K562 (cell line): ENCODE measurements around the gene DNAH10.

Experiments used
- CHCHD3 ChIP-seq: fragments of 250-450 bp; sonication (Bioruptor Pico); IDR thresholded peaks from 2 replicates; pipeline ENCODE4 v2.1.2; 2022; ENCODE audit warnings: mild to moderate bottlenecking
- RBM39 ChIP-seq: fragments of 200-400 bp; formaldehyde crosslinking; optimal IDR thresholded peaks from 2 replicates; pipeline ENCODE3; 2018; ENCODE audit warnings: low read depth, low read length
- SP1 ChIP-seq: sonication (generic); formaldehyde crosslinking; IDR thresholded peaks from 2 replicates; pipeline ENCODE4 v1.8.1; 2022; ENCODE audit warnings: mild to moderate bottlenecking, missing genetic modification reagents
- TCF7 ChIP-seq: sonication (generic); IDR thresholded peaks from 2 replicates; pipeline ENCODE4 v1.6.1; 2016; ENCODE audit warnings: antibody characterized with exemption, borderline replicate concordance
- ZSCAN29 ChIP-seq: fragments of 450-650 bp; IDR thresholded peaks from 2 replicates; pipeline ENCODE4 v1.6.1; 2017

DNA sequence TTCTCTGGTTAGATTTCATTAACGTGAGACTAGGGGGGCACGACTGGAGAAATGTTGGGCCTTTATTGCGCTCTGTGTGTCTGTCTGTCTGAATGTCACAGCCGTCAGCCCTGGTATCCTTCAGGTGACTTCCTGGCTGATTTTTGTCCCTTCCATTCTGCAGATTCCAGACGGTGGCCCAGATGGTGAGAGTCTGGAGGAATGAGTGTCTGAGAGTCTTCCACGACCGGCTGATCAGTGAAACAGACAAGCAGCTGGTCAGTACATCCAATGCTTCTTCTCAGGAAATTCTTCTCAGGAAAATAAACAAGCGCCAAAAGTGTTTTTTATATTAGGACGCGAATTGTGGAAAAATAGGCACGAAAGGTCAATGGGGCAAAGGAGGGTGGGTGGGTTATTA, 117.0 kb downstream of the DNAH10 start:
- no peak for TF ChIP-seq SP1
- no peak for TF ChIP-seq CHCHD3
- no peak for TF ChIP-seq RBM39
- TF ChIP-seq ZSCAN29, result no peak
- no peak for TF ChIP-seq TCF7
